GM19372 (cell line): ENCODE measurements around the gene MICAL2.
A peak's percentile ranks its signal among the peaks of the same experiment; 100 is the strongest.

Source experiments
- ATAC-seq: cut with Tn5 transposase; IDR thresholded peaks from one replicate; pipeline ENCODE4 v1.9.1; 2021; ENCODE audit warnings: mild to moderate bottlenecking, low read depth, moderate library complexity; ENCODE audit not compliant: unreplicated experiment

Gene MICAL2

DNA sequence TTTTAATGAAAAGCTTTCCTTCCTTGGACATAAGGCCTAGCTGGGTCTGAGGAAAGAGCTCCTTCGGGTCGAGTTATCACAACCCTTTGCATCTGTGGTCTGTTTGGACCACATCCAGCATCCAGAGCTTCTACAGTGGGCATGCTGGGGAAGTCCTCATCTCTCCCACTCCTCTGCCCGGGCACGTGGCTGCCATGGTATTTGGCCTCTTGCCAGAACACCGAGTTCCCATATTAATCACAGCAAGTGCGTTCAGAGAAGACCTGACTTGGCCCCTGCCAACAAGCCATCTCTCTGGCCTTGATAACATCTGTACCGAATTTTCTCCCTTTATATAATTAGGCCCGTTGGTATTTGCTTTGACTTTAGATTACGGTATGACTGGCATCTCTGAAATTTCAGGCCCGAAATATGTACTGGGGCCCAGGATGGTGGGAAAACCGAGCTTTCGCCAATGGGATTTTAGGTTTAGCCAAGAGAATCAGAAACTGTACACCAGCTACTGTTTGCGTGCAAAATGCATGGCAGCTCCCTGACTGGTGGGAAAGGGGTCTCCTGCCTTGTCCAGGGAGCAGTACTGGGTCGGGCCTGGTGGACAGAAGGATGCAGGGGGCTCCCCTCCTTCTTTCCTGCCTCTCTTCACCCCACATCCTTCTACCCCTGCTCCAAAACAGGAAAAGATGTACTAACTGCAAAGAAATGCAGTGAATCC, 90.0 kb downstream of the MICAL2 start:
- no peak for ATAC-seq

DNA sequence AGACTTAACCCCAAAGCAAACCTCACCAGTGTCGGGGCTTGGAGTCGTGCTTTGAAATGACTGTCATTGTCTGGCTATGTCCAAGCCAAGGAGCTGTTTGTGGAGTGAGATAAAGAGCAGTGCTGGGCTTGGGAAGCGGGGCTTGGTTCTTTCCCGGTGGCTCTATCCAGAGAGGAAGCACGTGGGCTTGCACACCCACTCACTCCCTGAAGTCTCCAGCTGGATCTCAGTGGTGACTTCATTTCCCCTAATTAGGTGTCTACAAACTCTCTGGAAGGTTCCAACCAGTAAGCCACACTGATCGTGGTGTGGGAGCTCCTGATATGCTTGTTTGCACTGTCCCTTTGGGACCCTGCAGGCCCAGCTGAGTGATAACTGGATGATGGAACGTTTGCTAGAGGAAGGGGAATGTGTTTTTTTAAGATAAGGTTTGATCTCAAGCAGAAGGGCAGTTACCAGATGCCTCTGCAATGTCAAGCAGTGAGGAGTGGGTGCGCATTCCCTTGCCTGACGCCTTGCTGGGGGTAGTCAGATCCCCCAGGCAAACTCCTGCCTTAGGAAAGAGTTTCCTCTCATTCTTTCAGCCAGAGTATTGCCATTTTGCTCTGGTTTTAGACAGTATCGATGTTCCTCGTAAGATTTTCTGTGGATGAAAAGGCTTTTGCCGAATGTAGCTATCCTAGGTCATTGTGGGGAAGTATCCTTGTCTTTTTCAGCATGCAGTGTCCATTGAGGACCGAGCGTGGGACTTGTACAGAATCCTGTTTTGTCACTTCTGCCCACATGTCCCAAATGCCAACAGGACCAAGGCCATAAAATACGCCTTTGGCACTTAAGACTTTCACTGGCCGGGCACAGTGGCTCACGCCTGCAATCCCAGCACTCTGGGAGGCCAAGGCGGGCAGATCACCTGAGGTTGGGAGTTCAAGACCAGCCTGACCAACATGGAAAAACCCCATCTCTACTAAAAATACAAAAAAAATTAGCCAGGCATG, 90.9 kb downstream of the MICAL2 start:
- no peak for ATAC-seq

DNA sequence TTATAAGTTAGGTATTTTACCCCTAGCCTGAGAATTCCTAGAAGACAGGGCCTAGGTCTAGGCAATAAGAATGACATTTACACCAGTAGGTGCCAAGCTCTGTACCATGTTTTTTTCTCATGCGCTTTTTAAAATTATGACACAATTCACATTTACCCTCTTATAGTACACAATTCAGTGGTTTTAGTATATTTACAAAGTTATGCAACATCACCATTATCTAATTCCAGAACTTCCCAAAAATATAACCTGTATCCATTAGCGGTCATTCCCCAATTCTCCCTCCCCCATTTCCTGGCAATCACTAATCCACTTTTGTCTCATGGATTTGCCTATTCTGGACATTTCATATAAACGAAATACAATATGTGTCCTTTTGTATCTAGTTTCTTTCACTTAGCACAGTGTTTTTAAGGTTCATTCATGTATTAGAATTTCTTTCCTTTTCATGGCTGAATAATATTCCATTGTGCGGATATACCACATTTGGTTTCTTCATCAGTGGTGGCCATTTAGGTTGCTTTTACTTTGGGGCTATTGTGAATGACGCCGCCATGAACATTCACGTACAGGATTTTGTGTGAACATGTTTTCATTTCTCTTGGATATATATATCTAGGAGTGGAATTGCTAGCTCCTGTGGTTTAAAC, 92.4 kb downstream of the MICAL2 start:
- ATAC-seq = no peak

DNA sequence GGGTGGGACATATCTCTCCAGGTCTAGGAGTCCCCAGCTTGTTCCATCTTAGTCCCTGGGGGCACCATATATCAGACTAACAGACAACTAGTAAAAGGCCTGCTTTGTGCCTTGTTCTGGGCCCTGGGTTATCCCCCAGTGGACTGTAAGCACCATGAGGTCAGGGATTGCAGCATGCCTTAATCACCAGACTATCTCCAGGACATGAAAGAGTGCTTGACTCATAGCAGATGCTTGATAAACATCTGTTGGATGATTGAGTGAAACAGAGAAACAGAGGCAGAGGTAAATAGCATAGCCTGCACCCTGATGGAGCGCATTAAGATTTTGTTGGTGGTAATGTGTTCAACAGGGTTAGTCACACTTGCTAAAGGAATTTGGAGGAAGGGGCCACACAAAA, 94.1 kb downstream of the MICAL2 start:
- ATAC-seq = no peak

DNA sequence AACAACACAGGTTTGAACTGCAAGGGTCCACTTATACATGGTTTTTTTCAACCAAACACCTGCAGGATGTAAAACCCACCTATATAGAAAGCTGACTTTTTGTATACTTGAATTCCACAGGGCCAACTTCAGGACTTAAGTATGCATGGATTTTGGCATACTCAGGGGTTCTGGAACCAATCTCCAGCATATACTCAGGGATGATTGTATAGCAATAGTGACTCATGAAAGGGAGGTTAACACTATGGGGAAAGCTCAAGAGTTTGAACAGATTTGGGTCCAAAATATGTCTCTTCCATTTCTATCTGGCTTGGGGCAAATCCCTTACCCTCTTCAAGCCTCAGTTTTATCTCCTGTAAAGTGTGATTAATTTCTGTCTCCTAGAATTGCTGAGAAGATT, 94.9 kb downstream of the MICAL2 start:
- no peak for ATAC-seq

DNA sequence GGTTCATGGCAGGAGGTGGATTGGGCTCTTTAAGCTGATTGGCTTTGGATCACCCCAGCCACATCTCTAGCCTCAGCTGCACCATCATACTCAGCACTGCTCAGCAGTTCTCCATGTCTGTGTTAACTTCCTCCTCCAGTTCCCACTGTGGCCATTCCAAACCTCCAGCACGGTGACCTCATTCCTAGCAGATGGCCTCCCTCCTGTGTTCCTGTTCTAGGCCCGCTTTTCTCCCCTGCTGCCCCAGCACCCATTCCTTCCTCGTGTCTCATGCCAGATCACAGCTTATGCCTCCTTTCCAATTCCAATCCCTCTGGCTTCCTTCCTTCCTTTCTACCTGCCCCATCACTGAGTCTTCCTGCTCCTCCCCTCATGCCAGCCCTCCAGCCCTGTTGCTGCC, 96.1 kb downstream of the MICAL2 start:
- ATAC-seq = no peak

DNA sequence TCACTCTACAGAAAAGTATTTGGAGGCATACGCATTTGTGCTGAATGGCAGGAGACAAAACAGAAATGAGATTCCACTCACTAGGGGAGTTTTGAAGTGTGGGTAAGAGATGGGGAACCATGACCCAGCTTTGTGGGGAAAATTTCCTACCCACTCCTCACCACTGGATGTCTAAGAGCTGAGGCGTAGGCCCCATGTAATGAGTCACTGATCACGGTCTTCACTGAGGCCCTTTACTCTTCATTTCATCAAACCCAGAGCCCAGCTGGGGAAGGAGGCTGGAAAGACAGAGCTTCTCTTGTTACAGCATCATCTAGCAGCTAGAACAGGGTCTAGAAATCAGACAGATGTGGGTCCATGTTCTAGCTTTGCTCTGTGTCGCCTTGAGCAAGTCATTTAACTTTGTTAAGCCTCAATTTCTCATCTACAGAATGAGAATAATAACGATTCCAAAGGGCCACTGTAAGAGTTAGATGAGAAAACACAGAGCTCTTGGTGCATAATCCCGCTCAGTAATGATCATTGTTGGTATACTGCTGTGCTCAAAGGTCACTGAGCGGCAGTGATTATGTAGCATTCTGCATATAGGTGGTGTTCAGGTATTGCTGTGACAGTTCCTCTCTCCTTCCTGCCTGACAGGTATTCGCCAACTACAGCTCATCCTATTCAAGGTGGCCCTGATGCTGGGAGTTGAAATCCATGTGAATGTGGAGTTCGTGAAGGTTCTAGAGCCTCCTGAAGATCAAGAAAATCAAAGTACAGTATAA, 97.2 kb downstream of the MICAL2 start:
- ATAC-seq = no peak

DNA sequence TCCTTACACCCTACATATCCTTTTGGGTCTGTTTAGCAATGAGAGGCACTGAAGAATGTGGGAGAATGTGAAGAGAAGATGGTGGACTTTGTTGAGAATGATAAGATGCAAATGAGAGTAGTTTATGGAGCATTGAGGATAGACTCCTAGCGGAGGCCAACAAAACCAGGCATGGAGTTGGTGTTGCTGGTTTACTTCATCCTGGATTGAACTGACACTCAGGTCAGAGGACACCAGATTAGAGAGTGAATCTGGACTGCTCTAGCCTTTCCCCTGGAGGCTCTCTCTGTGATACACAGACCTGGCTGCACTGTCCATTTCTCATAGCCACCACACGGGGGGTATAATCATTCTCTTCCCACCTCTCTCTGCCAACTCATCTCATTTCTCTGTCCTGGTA, 98.7 kb downstream of the MICAL2 start:
- ATAC-seq = no peak

DNA sequence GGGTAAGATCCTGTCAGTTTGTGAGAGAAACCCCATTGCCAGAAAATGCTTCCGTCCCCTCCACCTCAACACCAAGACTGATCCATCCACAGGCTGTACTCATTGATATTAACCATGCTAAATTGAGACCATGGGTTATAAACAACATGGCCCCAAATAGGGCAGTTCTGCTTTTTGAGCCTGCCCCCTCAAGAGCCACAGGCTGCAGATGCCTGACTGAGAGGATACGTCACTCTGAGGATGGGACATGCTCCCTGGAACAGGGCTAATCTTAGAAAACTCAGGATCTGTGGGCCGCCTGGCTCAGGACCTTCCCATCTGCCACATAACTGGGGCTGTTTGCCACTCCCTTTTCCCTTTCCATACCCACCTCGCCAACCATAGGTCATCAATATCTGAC, 99.8 kb downstream of the MICAL2 start:
- no peak for ATAC-seq

DNA sequence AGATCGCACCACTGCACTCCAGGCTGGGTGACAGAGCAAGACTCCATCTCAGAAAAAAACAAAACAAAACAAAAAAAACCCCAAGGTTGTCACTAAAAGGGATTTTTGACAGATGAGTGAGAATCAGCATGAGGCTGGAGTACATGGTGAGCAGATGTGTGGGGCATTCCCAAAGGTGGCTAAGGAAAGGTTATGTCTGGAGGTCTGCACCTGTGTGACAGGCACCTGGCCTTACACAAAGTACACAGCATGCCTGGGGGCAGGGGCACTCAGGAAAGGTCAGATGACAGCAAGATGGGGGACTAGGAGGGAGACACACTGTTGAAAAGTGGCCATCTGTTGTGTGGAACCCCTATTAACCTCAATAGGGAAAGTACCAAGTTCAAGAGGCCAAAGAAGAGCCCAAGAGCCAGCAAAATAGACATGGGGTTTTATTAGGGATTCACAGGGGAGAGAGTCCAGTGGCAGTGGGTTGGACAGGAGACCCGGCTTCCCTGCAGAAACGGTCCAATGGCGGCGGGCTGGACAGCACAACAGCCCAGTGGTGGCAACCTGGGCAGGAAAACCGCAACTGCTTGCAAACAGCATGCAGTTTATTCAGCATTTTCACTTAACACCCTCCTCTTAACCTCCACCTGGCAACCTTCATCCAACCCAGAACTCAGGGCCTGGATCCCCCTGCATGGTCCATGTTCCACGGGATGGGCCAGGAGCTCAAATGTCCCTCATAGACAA, 101.1 kb downstream of the MICAL2 start:
- ATAC-seq = peak; percentile 54

DNA sequence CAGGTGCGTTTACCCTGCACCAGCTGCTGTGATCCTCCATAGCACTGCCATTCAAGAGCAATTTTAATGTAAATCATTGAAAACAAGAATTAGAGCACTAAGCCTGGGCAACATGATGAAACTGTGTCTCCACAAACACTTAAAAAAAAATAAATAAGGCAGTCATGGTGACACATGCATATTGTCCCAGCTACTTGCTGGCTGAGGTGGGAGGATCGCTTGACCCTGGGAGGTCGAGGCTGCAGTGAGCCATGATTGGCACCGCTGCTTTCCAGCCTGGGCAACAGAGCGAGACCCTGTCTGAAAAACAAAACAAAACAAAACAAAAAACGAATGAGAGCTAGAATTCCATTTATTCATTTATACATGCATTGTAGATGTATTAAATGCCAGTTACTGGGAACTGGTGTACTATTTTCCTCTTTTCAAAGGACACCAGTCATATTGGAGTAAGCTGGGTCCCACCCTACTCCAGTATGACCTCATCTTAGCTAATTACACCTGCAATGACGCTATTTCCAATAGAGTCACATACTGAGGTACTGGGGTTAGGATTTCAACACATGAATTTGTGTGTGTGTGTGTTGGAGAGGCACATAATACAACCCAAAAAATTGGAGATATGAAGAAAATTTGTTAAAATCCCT, 101.9 kb downstream of the MICAL2 start:
- no peak for ATAC-seq

DNA sequence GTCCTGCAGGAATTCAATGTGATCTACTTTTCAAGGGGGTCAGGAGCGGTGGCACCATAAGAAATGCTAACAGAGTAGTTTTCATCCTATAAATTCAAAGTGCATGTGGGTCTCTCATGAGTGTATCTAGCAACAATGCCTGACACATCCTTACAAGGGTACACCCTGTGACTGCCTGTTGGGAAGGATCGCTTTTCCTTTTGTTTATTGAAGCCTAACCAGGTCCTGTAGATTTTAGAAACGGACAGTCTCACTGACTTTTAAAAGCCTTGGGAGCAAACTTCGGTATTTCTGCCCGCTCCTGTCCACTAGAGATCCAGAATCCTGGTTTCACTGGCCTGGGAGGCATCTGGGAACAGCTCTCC, 102.4 kb downstream of the MICAL2 start:
- no peak for ATAC-seq

DNA sequence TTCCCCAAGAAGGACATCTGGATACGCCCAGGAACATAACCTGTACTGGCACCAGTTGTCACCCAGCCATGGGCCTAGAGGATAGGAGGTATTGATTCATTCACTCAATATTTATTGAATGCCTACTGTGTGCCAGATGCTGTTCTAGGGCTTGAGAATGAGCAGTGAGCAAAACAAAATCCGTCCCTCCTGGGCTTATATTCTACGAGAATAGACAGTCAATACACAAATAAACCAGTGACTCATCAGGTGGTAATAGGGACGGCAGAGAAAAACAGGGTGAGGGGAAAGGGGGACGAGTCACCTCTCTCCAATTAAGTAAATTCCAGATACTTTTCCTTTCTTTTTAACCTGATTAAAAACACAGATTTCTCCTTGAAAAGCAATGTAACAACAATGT, 103.5 kb downstream of the MICAL2 start:
- no peak for ATAC-seq

DNA sequence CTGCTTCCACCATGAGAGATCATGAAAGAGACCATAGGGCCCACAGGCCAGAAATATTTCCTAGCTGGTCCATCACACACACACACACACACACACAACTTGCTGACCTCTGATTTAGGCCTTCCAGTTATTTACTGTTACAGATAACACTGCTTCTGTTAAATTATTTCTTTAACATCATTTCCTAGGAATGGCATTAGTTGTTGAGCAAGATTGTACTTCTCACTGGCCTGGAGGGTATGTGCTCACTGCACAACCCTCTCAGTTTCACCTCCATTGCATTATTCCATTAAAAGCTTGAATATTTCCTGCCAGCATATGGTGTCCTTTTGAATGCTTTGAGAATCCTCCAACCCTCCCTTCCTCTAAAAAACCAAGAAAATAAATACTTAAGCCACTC, 104.4 kb downstream of the MICAL2 start:
- ATAC-seq = no peak

DNA sequence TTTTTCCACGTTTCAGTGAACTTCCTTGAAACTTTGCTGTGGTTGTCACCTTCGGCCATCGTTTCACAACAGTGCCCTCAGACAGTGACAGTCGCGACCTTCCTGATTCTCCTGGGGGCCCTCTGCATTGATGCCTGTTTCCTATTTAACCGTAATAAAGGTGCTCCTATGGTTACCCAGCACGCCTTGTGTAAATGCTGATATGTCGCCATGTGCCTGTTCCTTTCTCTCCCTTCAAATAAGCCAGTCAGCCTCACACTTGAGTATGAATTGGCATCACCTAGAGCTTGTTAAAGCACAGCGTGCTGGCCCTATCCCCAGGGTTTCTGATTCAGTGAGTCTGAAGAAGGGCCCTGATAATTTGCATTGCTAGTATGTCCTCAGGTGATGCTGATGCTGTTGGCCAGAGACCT, 104.8 kb downstream of the MICAL2 start:
- ATAC-seq = no peak

DNA sequence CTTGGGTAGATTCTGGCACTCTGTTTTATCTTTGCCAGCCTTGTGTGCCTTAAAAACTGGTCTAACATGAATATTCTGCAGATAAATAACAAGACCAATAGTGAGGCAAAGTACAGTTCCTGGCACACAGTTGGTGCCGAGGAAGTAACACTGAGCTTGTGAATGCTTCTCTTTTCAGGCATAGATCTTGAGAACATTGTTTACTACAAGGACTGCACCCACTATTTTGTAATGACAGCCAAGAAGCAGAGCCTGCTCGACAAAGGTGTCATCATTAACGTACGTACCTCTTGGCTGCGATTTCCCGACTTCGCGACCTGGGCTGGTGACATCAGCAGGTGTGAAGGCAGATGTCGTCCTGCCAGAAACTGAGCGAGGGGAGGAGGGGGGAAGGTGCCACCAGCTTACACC, 105.7 kb downstream of the MICAL2 start:
- ATAC-seq = no peak

DNA sequence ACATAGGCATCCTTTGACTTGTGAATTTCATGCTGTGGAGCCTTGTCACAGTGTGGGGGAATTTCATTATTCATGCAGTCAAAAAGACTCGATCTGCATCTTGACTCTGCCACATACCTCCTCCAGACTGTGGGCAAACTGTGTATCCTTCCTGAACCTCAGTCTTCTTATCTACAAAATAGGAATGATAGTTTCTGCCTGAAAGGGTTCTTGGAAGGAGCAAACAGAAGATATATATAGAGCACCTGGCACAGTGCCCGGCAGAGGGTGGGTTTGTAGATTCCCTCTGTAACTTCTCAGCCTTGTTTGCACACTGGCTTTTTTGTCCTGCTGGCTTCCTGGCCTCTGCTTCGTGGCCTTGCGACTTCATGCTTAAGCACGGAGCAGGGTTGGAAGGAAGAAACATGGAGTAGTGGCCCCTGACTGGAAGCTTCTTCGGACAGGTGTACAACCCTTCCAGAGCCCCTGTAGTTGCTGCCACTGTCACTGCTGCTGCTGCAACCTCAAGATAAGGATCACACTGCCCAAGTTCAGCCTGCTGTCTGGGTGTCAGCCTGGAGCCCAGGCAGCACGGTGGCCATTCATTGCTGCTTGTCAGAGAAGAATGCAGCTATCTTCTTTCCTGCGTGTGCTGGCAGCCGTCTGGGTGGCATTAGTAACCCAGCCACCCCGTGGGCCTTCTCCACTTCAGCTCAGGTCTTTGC, 106.4 kb downstream of the MICAL2 start:
- no peak for ATAC-seq

DNA sequence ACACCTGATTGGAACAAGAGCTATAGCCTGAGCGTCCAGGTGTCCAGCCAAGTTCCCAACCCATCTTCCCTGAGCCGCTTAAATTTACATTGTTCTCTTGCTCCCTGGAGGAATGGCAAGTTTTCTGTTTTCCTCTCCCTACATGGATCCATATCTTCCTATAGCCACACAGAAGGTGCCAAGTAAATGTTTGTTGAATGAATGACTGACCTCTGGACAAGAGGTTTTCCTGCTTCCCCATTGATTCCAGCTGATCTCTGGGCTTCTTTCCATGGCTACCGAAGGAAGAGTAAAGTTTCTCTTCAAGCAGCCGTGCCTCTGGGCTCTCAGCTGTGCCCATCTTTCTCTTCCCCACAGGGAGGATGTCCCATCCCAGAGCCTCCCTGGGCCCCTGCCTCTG, 107.5 kb downstream of the MICAL2 start:
- no peak for ATAC-seq

DNA sequence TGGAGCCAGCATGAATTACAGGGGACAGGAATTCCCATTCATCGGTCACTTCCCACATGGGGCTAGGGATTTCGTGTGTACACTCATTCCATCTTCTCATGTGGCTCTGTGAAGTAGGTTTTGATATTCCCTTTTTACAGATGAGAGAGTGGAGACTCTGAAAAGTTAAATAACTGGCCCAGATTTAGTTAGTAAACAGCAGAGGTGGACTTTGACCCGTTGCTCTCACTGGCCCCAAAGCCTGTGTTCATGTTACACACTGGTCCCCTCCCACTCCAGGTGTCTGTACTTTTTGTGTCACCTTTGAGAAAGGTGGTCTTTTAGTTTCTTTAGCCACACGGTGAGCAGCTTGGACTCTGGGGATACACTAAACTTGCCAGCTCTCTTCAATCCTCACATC, 108.5 kb downstream of the MICAL2 start:
- no peak for ATAC-seq
